NT2/D1 (cell line): Measurements from ENCODE around the gene POLR2A.

ENCODE experiments used
- DNase-seq: peaks from one replicate; pipeline ENCODE4 v3.0.0-alpha.2; 2011; ENCODE audit warnings: low read depth, low spot score
- H3K27me3 ChIP-seq: 2 replicates; pipeline ENCODE4 v1.6.0; 2011; ENCODE audit warnings: mild to moderate bottlenecking; ENCODE audit not compliant: insufficient read length, insufficient read depth
- H3K36me3 ChIP-seq: 2 replicates; pipeline ENCODE4 v1.6.1; 2011; ENCODE audit warnings: mild to moderate bottlenecking, low read length, mixed read lengths; ENCODE audit not compliant: insufficient read depth, insufficient read length
- H3K4me1 ChIP-seq: 2 replicates; pipeline ENCODE4 v1.5.1; 2011; ENCODE audit not compliant: insufficient read depth, insufficient read length
- H3K4me3 ChIP-seq: 2 replicates; pipeline ENCODE4 v1.5.1; 2011; ENCODE audit warnings: low read depth; ENCODE audit not compliant: insufficient read length
- H3K9ac ChIP-seq: 2 replicates; pipeline ENCODE4 v1.6.0; 2011; ENCODE audit warnings: low read depth; ENCODE audit not compliant: insufficient read length
- H3K9me3 ChIP-seq: 2 replicates; pipeline ENCODE4 v1.5.1; 2011; ENCODE audit warnings: mild to moderate bottlenecking, low read length; ENCODE audit not compliant: insufficient read depth
- SUZ12 ChIP-seq: IDR thresholded peaks from 2 replicates; pipeline ENCODE4 v1.6.1; 2011; ENCODE audit not compliant: insufficient read length, insufficient read depth; ENCODE audit errors: extremely low read depth
- YY1 ChIP-seq: IDR thresholded peaks from 2 replicates; pipeline ENCODE4 v1.6.1; 2011; ENCODE audit not compliant: insufficient read length, insufficient read depth
- ZNF274 ChIP-seq: IDR thresholded peaks from 2 replicates; pipeline ENCODE4 v1.6.1; 2011; ENCODE audit warnings: mild to moderate bottlenecking, low read depth, low read length

POLR2A gene

GRCh38 chr17:7462474-7463371 lies 21.4 kb upstream of the POLR2A start:
- Histone ChIP-seq H3K9me3 (no peaks in the 10 kb centered on the region), H3K9ac (no peak overlapping the region), H3K27me3 (no peaks in the 10 kb centered on the region)

GRCh38 chr17:7463372-7463846 lies 20.8 kb upstream of the POLR2A start:
- no peak for DNase-seq
- no peaks in the 10 kb centered on the region for H3K9me3 ChIP-seq
- peaks cover 10% of the 10 kb centered on the region for H3K4me1 ChIP-seq
- peaks cover 30% of the 10 kb centered on the region for H3K36me3 ChIP-seq
- H3K4me3 ChIP-seq: no peak overlapping the region
- H3K27me3 ChIP-seq: no peaks in the 10 kb centered on the region
- H3K9ac ChIP-seq: no peak overlapping the region
- TF ChIP-seq YY1 (no peak), ZNF274 (no peak), SUZ12 (no peak)

More at GRCh38 chr17:7462474-7463371, 21.4 kb upstream of the POLR2A start:
- no peak for DNase-seq
- no peak overlapping the region for H3K4me3 ChIP-seq
- TF ChIP-seq YY1: no peak
- peaks cover 30% of the 10 kb centered on the region for H3K36me3 ChIP-seq
- peaks cover 10% of the 10 kb centered on the region for H3K4me1 ChIP-seq

GRCh38 chr17:7464081-7464480 lies 20.1 kb upstream of the POLR2A start:
- no peak overlapping the region for H3K4me3 ChIP-seq
- TF ChIP-seq SUZ12: no peak
- TF ChIP-seq ZNF274: no peak
- no peak for TF ChIP-seq YY1
- no peak overlapping the region for H3K9ac ChIP-seq
- H3K27me3 ChIP-seq: no peaks in the 10 kb centered on the region
- no peaks in the 10 kb centered on the region for H3K9me3 ChIP-seq
- H3K4me1 ChIP-seq: peaks cover 10% of the 10 kb centered on the region
- peaks cover 30% of the 10 kb centered on the region for H3K36me3 ChIP-seq
- DNase-seq: no peak

- Histone ChIP-seq H3K9ac (no peak overlapping the region), H3K27me3 (no peaks in the 10 kb centered on the region), H3K36me3 (peaks cover 30% of the 10 kb centered on the region), H3K4me3 (no peak overlapping the region), H3K9me3 (no peaks in the 10 kb centered on the region), H3K4me1 (peaks cover 10% of the 10 kb centered on the region)
- DNase-seq: no peak
- TF ChIP-seq YY1: no peak
- TF ChIP-seq ZNF274: no peak
- no peak for TF ChIP-seq SUZ12
Measured at GRCh38 chr17:7465597-7466275, 18.4 kb upstream of the POLR2A start.

GRCh38 chr17:7466318-7466638 lies 17.9 kb upstream of the POLR2A start:
- Histone ChIP-seq H3K9me3 (no peaks in the 10 kb centered on the region), H3K27me3 (no peaks in the 10 kb centered on the region), H3K4me3 (no peak overlapping the region), H3K4me1 (peaks cover 10% of the 10 kb centered on the region), H3K36me3 (peaks cover 30% of the 10 kb centered on the region), H3K9ac (no peak overlapping the region)
- no peak for DNase-seq
- TF ChIP-seq ZNF274 (no peak), YY1 (no peak), SUZ12 (no peak)

- Histone ChIP-seq H3K36me3 (peaks cover 29% of the 10 kb centered on the region), H3K4me3 (no peak overlapping the region), H3K4me1 (peaks cover 5% of the 10 kb centered on the region), H3K27me3 (no peaks in the 10 kb centered on the region), H3K9ac (no peak overlapping the region), H3K9me3 (no peaks in the 10 kb centered on the region)
- DNase-seq: no peak
- peak; percentile 7 for TF ChIP-seq YY1
- no peak for TF ChIP-seq ZNF274
- TF ChIP-seq SUZ12: no peak
Measured at GRCh38 chr17:7466639-7467341, 17.4 kb upstream of the POLR2A start.

- Histone ChIP-seq H3K4me3 (no peak overlapping the region), H3K9me3 (no peaks in the 10 kb centered on the region), H3K4me1 (peaks cover 3% of the 10 kb centered on the region), H3K27me3 (no peaks in the 10 kb centered on the region), H3K9ac (no peak overlapping the region), H3K36me3 (peaks cover 27% of the 10 kb centered on the region)
- no peak for DNase-seq
- TF ChIP-seq ZNF274 (no peak), SUZ12 (no peak), YY1 (no peak)
Measured at GRCh38 chr17:7467498-7467897, 16.7 kb upstream of the POLR2A start.
